MM.1S (cell line): ENCODE results near the gene AKAP6.

Source experiments
- DNase-seq: peaks from one replicate; pipeline ENCODE4 v3.0.0-alpha.2; 2015
- H2AFZ ChIP-seq: fragments of 300-600 bp; sonication (generic); 2 replicates; pipeline ENCODE4 v1.6.0; 2016; ENCODE audit warnings: antibody characterized with exemption, low read length
- H3F3A ChIP-seq: fragments of 300-600 bp; sonication (generic); 2 replicates; pipeline ENCODE4 v1.6.1; 2016; ENCODE audit warnings: mild to moderate bottlenecking, antibody characterized with exemption, low read length, moderate library complexity, mixed read lengths; ENCODE audit not compliant: insufficient read depth
- H3K27ac ChIP-seq: fragments of 300-600 bp; sonication (generic); 2 replicates; pipeline ENCODE4 v1.5.1; 2016; ENCODE audit warnings: mild to moderate bottlenecking, low read length
- H3K27me3 ChIP-seq: fragments of 300-600 bp; sonication (generic); replicated peaks from 2 replicates; pipeline ENCODE4 v1.6.0; 2016; ENCODE audit warnings: low read length; ENCODE audit not compliant: insufficient read depth
- H3K36me3 ChIP-seq: fragments of 300-600 bp; sonication (generic); replicated peaks from 2 replicates; pipeline ENCODE4 v1.6.1; 2016; ENCODE audit warnings: mild to moderate bottlenecking, low read length, mixed read lengths; ENCODE audit not compliant: insufficient read depth
- H3K4me1 ChIP-seq: fragments of 300-600 bp; sonication (generic); 2 replicates; pipeline ENCODE4 v1.6.1; 2016; ENCODE audit warnings: low read length, mixed read lengths
- H3K4me2 ChIP-seq: fragments of 300-600 bp; sonication (generic); 2 replicates; pipeline ENCODE4 v1.6.0; 2016; ENCODE audit warnings: low read depth, low read length
- H3K4me3 ChIP-seq: fragments of 300-600 bp; sonication (generic); 2 replicates; pipeline ENCODE4 v1.5.1; 2016; ENCODE audit warnings: low read length, mixed read lengths
- H3K79me2 ChIP-seq: fragments of 300-600 bp; sonication (generic); 2 replicates; pipeline ENCODE4 v1.6.1; 2016; ENCODE audit warnings: mixed run types, low read length, mixed read lengths
- H3K9ac ChIP-seq: fragments of 300-600 bp; sonication (generic); 2 replicates; pipeline ENCODE4 v1.6.1; 2016; ENCODE audit warnings: low read length, mixed read lengths
- H3K9me2 ChIP-seq: fragments of 300-600 bp; sonication (generic); replicated peaks from 2 replicates; pipeline ENCODE4 v1.6.1; 2016; ENCODE audit warnings: mild to moderate bottlenecking, low read length, mixed read lengths; ENCODE audit not compliant: insufficient read depth
- H3K9me3 ChIP-seq: fragments of 300-600 bp; sonication (generic); replicated peaks from 2 replicates; pipeline ENCODE4 v1.6.1; 2016; ENCODE audit warnings: mild to moderate bottlenecking, low read length, mixed read lengths; ENCODE audit not compliant: insufficient read depth
- H4K20me1 ChIP-seq: fragments of 300-600 bp; sonication (generic); 2 replicates; pipeline ENCODE4 v1.6.1; 2016; ENCODE audit warnings: mild to moderate bottlenecking, low read length, moderate library complexity, mixed read lengths; ENCODE audit not compliant: insufficient read depth
- EZH2 ChIP-seq: fragments of 300-600 bp; sonication (generic); optimal IDR thresholded peaks from 2 replicates; pipeline ENCODE3; 2017; ENCODE audit warnings: low read depth, mild to moderate bottlenecking, antibody characterized with exemption, low read length, mixed read lengths
- EZH2phosphoT487 ChIP-seq: fragments of 300-600 bp; sonication (generic); IDR thresholded peaks from 2 replicates; pipeline ENCODE4 v1.6.1; 2018; ENCODE audit warnings: antibody characterized with exemption, low read length
- TF ChIP-seq, protein P1 (sequence below): fragments of 300-600 bp; sonication (generic); IDR thresholded peaks from 2 replicates; pipeline ENCODE4 v1.5.1; 2016; ENCODE audit warnings: antibody characterized with exemption, low read length, mixed read lengths

The AKAP6 gene

DNA sequence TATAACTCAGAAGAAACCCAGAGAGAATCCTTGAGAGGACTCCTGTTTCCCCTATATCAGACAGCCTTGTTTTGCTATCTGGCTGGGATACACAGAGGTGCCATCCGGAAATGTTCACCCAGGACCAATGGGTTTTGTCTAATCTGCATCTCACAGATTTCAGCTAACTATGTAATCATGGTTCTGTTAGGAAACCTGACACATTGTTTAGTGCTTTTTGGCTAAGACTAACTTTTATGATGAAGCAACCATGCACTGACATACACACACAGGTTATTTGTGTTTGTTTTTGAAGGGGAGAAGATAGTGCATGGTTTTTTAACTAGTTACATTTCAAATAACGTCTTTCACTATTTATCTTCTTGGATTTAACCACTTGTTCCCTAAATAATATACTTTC, 245.2 kb downstream of the AKAP6 start:
- Histone ChIP-seq H4K20me1 (no peaks in the 10 kb centered on the region), H2AFZ (no peak overlapping the region), H3K9me2 (no peaks in the 10 kb centered on the region), H3K27ac (no peak overlapping the region), H3K4me1 (no peaks in the 10 kb centered on the region), H3K36me3 (no peaks in the 10 kb centered on the region), H3K4me3 (no peak overlapping the region), H3K4me2 (no peak overlapping the region), H3F3A (no peaks in the 10 kb centered on the region), H3K27me3 (no peaks in the 10 kb centered on the region), H3K9ac (no peak overlapping the region), H3K9me3 (no peaks in the 10 kb centered on the region), H3K79me2 (no peaks in the 10 kb centered on the region)
- no peak for DNase-seq
- no peak for TF ChIP-seq EZH2
- TF ChIP-seq, protein P1, sequence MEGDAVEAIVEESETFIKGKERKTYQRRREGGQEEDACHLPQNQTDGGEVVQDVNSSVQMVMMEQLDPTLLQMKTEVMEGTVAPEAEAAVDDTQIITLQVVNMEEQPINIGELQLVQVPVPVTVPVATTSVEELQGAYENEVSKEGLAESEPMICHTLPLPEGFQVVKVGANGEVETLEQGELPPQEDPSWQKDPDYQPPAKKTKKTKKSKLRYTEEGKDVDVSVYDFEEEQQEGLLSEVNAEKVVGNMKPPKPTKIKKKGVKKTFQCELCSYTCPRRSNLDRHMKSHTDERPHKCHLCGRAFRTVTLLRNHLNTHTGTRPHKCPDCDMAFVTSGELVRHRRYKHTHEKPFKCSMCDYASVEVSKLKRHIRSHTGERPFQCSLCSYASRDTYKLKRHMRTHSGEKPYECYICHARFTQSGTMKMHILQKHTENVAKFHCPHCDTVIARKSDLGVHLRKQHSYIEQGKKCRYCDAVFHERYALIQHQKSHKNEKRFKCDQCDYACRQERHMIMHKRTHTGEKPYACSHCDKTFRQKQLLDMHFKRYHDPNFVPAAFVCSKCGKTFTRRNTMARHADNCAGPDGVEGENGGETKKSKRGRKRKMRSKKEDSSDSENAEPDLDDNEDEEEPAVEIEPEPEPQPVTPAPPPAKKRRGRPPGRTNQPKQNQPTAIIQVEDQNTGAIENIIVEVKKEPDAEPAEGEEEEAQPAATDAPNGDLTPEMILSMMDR = no peak
- TF ChIP-seq EZH2phosphoT487 = no peak

DNA sequence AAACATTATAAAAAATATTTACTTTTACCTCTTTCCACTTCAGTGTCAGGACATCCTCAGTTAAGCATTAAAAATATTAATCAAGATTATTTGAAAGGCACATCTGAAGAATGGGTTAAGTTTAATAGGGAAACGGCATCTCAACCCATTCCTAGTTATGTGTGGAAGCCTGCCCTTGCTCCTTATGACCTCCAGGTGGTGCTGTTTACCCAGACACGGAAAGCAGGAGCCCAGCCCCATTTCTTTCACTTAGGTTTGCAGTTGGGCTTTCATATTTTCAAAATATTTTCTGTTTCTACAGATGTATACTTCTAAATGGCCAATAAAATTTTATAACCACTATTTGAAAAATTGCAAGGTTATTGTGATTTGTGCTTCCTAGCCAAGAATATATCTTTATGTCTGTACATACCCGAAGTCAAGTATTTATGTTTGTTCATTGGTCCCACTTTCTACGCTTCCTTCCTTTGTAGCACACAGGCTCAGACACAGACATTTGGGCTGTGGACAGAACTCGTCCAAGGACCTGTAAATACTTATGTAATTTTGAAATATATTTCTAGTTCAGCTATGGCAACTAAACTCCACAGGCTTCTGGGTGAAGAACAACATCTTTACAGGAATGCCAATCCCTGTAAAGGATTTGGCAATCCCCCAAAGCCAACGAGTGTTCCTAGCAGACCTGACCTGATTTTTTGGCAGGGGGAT, 247.1 kb downstream of the AKAP6 start:
- TF ChIP-seq, protein P1 = peak; percentile 68
- TF ChIP-seq EZH2 = no peak
- TF ChIP-seq EZH2phosphoT487 = no peak
- no peak overlapping the region for H2AFZ ChIP-seq
- no peaks in the 10 kb centered on the region for H3K36me3 ChIP-seq
- no peak overlapping the region for H3K4me2 ChIP-seq
- no peak overlapping the region for H3K27ac ChIP-seq
- no peaks in the 10 kb centered on the region for H3K9me2 ChIP-seq
- no peaks in the 10 kb centered on the region for H3K9me3 ChIP-seq
- H3K27me3 ChIP-seq = no peaks in the 10 kb centered on the region
- no peaks in the 10 kb centered on the region for H3K4me1 ChIP-seq
- no peak overlapping the region for H3K4me3 ChIP-seq
- H3F3A ChIP-seq = no peaks in the 10 kb centered on the region
- no peak overlapping the region for H3K9ac ChIP-seq
- H3K79me2 ChIP-seq = no peaks in the 10 kb centered on the region
- DNase-seq = peak; percentile 33
- no peaks in the 10 kb centered on the region for H4K20me1 ChIP-seq

DNA sequence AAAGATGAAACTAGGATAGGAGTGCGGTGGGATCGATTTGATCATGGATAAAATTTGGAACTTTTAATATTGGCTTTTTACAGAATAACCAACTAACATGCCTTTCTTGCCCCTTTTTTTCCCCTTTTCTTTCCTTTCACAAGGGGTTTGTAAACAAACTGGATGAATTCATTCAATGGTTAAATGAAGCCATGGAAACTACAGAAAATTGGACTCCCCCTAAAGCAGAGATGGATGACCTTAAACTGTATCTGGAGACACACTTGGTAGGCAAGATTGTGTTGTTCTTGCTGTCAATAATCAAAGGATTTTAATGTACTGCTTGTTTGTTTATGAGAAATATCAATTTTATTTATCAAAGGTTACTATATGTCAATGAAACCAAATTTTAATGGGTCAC, 247.9 kb downstream of the AKAP6 start:
- Histone ChIP-seq H3K36me3 (no peaks in the 10 kb centered on the region), H3K9ac (no peak overlapping the region), H4K20me1 (no peaks in the 10 kb centered on the region), H2AFZ (no peak overlapping the region), H3K9me2 (no peaks in the 10 kb centered on the region), H3K4me3 (no peak overlapping the region), H3K4me1 (no peaks in the 10 kb centered on the region), H3K4me2 (no peak overlapping the region), H3K79me2 (no peaks in the 10 kb centered on the region), H3F3A (no peaks in the 10 kb centered on the region), H3K27ac (no peak overlapping the region), H3K27me3 (no peaks in the 10 kb centered on the region), H3K9me3 (no peaks in the 10 kb centered on the region)
- DNase-seq = no peak
- no peak for TF ChIP-seq EZH2
- TF ChIP-seq, protein P1 = no peak
- TF ChIP-seq EZH2phosphoT487 = no peak
